Panc1 (cell line): ENCODE data around the gene PRKCD. TPM values are rescaled to one million over a fixed set of nuclear protein-coding genes. Genes with fewer than 3 reads are reported as not detected.

ENCODE experiments used
- ATAC-seq: fragments of 200-7000 bp; cut with Tn5 transposase; 2 replicates; pipeline ENCODE4 v1.9.1; 2020; ENCODE audit warnings: mild to moderate bottlenecking, moderate library complexity
- BruUV-seq: library from RNA; stranded (reverse); fragments of 400-500 nt; replicated peaks from 2 replicates; lab custom pipeline; 2021; lab: Mats Ljungman, UMichigan
- CTCF ChIA-PET: fragments of 300-600 bp; sonication (Branson Sonifier 250); formaldehyde crosslinking; loops from one replicate; lab custom pipeline; 2022; ENCODE audit warnings: antibody characterized with exemption; lab: Charles Lee
- POLR2A ChIA-PET: fragments of 300-600 bp; sonication (Branson Sonifier 250); formaldehyde crosslinking; loops from one replicate; lab custom pipeline; 2022; ENCODE audit warnings: antibody characterized with exemption; lab: Charles Lee
- DNase-seq: peaks from one replicate; pipeline ENCODE4 v3.0.0-alpha.2; 2010; ENCODE audit warnings: low read depth, low spot score
- H3K27ac ChIP-seq: 2 replicates; pipeline ENCODE4 v1.5.1; 2011; ENCODE audit warnings: mild to moderate bottlenecking, low read length, inconsistent platforms
- H3K27me3 ChIP-seq: fragments of 200-500 bp; sonication (Bioruptor generic); 2 replicates; pipeline ENCODE4 v1.6.0; 2014; ENCODE audit warnings: low read length, inconsistent platforms; ENCODE audit not compliant: control insufficient read depth, insufficient read depth
- H3K36me3 ChIP-seq: fragments of 200-500 bp; sonication (Bioruptor generic); 2 replicates; pipeline ENCODE4 v1.5.1; 2014; ENCODE audit warnings: inconsistent platforms, mild to moderate bottlenecking, low read length, moderate library complexity; ENCODE audit not compliant: control insufficient read depth, insufficient read depth
- H3K4me1 ChIP-seq: 2 replicates; pipeline ENCODE4 v1.5.1; 2011; ENCODE audit warnings: inconsistent platforms, mild to moderate bottlenecking, low read length, moderate library complexity; ENCODE audit not compliant: control insufficient read depth, insufficient read depth
- H3K4me3 ChIP-seq, 2 experiments: 2 replicates each; pipeline ENCODE4 v1.5.1; 2011 to 2012; ENCODE audit warnings: low read depth in 2 of 2, low read length in 2 of 2, mild to moderate bottlenecking in 2 of 2, inconsistent platforms in 1 of 2, moderate library complexity in 1 of 2
- H3K9me3 ChIP-seq: fragments of 200-500 bp; sonication (Bioruptor generic); 2 replicates; pipeline ENCODE4 v1.5.1; 2014; ENCODE audit warnings: low read depth, mild to moderate bottlenecking, inconsistent platforms, low read length, moderate library complexity; ENCODE audit not compliant: control insufficient read depth, insufficient read depth
- POLR2AphosphoS5 ChIP-seq: IDR thresholded peaks from 2 replicates; pipeline ENCODE4 v1.6.1; 2012; ENCODE audit warnings: mild to moderate bottlenecking, low read depth, low read length, moderate library complexity
- SIN3A ChIP-seq: IDR thresholded peaks from 2 replicates; pipeline ENCODE4 v1.6.1; 2012; ENCODE audit warnings: low read depth, mild to moderate bottlenecking, low read length, moderate library complexity, borderline replicate concordance; ENCODE audit not compliant: insufficient read depth
- TCF7L2 ChIP-seq: IDR thresholded peaks from 2 replicates; pipeline ENCODE4 v1.6.1; 2011; ENCODE audit warnings: mild to moderate bottlenecking, low read depth, low read length, inconsistent platforms
- in situ Hi-C: cut with HindIII; loops from 2 replicates; pipeline ENCODE4 v1.10.0; 2016; ENCODE audit warnings: low sequenced_read_pairs, low pct_unique_long_range_greater_than_20kb
- intact Hi-C: fragments of 100-400 bp; cut with micrococcal nuclease; formaldehyde crosslinking; loops from one replicate; pipeline ENCODE4 v1.10.0; 2022; ENCODE audit not compliant: unreplicated experiment
- total RNA-seq: library from RNA; stranded (reverse); gene quantifications from one replicate; pipeline ENCODE4 v1.2.1, GENCODE V29; 2021; ENCODE audit not compliant: unreplicated experiment
- TF ChIP-seq, protein P1 (sequence below), 2 experiments: IDR thresholded peaks; 2 replicates each; pipeline ENCODE4 v1.6.1; 2011 to 2012; ENCODE audit warnings: low read depth in 2 of 2, control low read depth in 1 of 2, low read length in 1 of 2, mild to moderate bottlenecking in 1 of 2, moderate library complexity in 1 of 2; ENCODE audit not compliant: insufficient read depth in 1 of 2
- TF ChIP-seq, protein P2 (sequence below): fragments of 450-650 bp; IDR thresholded peaks from 2 replicates; pipeline ENCODE4 v1.5.1; 2017; ENCODE audit warnings: mild to moderate bottlenecking

Gene PRKCD
- total RNA-seq, 1 experiment from 2014 or later = 14.0 TPM

DNA sequence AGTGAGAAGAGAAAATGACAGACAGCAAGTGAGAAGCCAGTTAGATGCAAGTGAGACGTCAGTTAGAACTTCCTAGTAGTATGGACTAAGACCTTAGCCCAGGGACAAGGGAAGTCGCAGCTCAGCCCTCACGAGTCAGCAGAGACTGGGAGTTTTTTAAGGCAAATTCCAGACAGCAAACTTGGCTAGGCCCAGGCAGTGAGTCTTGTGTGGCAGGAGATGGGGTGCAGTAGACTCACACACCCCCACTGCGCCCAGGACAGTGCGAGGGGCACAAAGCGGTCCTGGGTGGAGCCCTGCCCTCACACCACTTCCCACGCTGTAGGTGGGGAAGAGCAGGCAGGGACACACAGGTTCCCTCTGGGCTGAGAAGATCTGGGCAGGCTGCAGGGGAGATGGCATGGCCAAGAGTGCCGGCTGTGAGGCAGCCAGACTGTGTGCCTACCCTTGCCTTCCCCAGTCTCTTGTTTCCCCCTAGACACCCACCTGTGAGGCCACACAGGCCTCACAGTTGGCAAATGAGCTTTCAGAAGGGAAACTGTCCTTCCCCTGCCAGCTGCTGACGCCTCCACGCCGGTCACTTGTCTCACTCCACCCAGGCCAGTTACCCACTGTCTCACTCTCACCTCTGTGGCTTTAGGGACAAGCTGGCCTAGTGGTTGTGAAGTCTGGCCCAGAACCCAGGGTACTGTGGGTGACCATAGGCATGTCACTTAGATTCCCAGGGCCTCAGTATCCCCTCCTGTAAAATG, 13.7 kb upstream of the PRKCD start:
- in situ Hi-C loops = no loop called here
- ChIA-PET CTCF (no interaction called here), POLR2A (no interaction called here)
- intact Hi-C loops = no loop called here
- no peak overlapping the region for H3K27ac ChIP-seq
- H3K4me1 ChIP-seq = peaks cover 5% of the 10 kb centered on the region; the same call in 1 of the 2 replicates
- no peaks in the 10 kb centered on the region for H3K9me3 ChIP-seq
- H3K4me3 ChIP-seq = no peak overlapping the region
- DNase-seq = no peak
- no TSS peak for BruUV-seq
- H3K36me3 ChIP-seq = no peaks in the 10 kb centered on the region
- TF ChIP-seq POLR2AphosphoS5 (no peak), SIN3A (no peak), TCF7L2 (no peak)
- TF ChIP-seq, protein P1, sequence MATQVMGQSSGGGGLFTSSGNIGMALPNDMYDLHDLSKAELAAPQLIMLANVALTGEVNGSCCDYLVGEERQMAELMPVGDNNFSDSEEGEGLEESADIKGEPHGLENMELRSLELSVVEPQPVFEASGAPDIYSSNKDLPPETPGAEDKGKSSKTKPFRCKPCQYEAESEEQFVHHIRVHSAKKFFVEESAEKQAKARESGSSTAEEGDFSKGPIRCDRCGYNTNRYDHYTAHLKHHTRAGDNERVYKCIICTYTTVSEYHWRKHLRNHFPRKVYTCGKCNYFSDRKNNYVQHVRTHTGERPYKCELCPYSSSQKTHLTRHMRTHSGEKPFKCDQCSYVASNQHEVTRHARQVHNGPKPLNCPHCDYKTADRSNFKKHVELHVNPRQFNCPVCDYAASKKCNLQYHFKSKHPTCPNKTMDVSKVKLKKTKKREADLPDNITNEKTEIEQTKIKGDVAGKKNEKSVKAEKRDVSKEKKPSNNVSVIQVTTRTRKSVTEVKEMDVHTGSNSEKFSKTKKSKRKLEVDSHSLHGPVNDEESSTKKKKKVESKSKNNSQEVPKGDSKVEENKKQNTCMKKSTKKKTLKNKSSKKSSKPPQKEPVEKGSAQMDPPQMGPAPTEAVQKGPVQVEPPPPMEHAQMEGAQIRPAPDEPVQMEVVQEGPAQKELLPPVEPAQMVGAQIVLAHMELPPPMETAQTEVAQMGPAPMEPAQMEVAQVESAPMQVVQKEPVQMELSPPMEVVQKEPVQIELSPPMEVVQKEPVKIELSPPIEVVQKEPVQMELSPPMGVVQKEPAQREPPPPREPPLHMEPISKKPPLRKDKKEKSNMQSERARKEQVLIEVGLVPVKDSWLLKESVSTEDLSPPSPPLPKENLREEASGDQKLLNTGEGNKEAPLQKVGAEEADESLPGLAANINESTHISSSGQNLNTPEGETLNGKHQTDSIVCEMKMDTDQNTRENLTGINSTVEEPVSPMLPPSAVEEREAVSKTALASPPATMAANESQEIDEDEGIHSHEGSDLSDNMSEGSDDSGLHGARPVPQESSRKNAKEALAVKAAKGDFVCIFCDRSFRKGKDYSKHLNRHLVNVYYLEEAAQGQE (IDR thresholded peaks at IDR 0.05; ENCODE audit: insufficient read depth in 1 of 2, low read depth in 2 of 2, low read length in 1 of 2) = no peak
- TF ChIP-seq, protein P2, sequence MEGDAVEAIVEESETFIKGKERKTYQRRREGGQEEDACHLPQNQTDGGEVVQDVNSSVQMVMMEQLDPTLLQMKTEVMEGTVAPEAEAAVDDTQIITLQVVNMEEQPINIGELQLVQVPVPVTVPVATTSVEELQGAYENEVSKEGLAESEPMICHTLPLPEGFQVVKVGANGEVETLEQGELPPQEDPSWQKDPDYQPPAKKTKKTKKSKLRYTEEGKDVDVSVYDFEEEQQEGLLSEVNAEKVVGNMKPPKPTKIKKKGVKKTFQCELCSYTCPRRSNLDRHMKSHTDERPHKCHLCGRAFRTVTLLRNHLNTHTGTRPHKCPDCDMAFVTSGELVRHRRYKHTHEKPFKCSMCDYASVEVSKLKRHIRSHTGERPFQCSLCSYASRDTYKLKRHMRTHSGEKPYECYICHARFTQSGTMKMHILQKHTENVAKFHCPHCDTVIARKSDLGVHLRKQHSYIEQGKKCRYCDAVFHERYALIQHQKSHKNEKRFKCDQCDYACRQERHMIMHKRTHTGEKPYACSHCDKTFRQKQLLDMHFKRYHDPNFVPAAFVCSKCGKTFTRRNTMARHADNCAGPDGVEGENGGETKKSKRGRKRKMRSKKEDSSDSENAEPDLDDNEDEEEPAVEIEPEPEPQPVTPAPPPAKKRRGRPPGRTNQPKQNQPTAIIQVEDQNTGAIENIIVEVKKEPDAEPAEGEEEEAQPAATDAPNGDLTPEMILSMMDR = no peak
- ATAC-seq = no peak
- no peaks in the 10 kb centered on the region for H3K27me3 ChIP-seq

DNA sequence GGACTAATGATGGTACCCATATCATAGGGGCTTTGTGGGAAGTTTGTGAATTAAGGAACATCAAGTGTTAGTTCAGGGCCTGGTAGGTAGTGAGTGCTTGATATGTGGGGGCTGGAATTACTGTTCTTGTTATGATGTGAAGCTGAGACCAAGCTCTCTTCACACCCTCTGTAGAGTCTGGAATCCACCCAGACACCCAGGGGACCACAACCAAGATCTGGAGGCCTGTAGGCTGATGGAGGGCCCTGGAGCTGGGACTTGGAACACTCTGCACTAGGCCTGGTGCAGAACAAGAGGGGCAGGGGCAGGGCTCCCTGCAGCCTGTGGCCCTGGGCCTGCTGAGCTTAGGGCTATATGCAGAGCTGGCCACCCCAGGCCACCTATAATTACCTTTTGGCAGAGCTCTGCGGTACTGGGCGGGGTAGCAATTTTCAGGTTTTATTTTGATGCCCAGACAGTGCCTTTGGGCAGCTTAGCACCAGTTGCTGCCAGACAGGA, 13.1 kb upstream of the PRKCD start:
- TF ChIP-seq, protein P1 (IDR thresholded peaks at IDR 0.05; ENCODE audit: insufficient read depth in 1 of 2, low read depth in 2 of 2, low read length in 1 of 2) = no peak
- TF ChIP-seq POLR2AphosphoS5 = no peak
- TF ChIP-seq TCF7L2 = no peak
- TF ChIP-seq, protein P2 = no peak
- TF ChIP-seq SIN3A = no peak
- Histone ChIP-seq H3K36me3 (no peaks in the 10 kb centered on the region), H3K9me3 (no peaks in the 10 kb centered on the region), H3K27ac (no peak overlapping the region), H3K27me3 (no peaks in the 10 kb centered on the region), H3K4me3 (no peak overlapping the region), H3K4me1 (peaks cover 5% of the 10 kb centered on the region; the same call in 1 of the 2 replicates)
- DNase-seq = no peak
- ChIA-PET CTCF (no interaction called here), POLR2A (interaction anchor here (0.6 kb wide), 1 partner anchor 177 kb away, joined by 3 read pairs; no protein-coding TSS in a partner anchor)
- no peak for ATAC-seq
- intact Hi-C loops (no loop called here), in situ Hi-C loops (no loop called here)
- no TSS peak for BruUV-seq
